ENCODE data around the gene TSACC. TPM values are rescaled to one million over a fixed set of nuclear protein-coding genes. Genes with fewer than 3 reads are reported as not detected.

The TSACC gene
- polyA plus RNA-seq, 3 donors = 0.67 TPM; not detected in 2

DNA sequence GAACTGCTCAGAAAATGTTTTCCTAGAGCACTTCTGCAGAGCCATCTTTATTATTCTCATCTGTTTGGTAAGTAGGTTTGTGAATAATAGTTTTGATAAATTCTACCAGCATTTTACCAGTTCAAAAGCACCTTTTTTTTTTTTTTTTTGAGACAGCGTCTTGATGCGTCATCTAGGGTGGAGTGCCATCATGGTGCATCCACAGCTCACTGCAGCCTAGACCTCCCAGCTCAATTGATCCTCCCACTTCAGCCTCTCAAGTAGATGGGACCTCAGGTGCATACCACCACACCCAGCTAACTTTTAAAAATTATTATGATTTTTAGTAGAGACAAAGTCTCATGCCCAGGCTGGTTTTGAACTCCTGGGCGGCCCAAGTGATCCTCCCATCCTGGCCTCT lies 20.9 kb downstream of the TSACC start:
- Histone ChIP-seq H3K4me3 (replicated peaks in 1 of 3; ENCODE audit: low read depth in 2 of 3, low read length in 3 of 3) (no peak overlapping the region), H3K4me2 (replicated peaks; ENCODE audit: extremely low read depth, low read length, poor library complexity, severe bottlenecking) (no peak overlapping the region), H2AFZ (ENCODE audit: insufficient read depth, low read depth, low read length, poor library complexity, severe bottlenecking) (no peak overlapping the region), H3K27ac (ENCODE audit: low read depth in 1 of 2, low read length in 2 of 2) (no peak overlapping the region), H3K9me3 (replicated peaks in 1 of 2; ENCODE audit: control insufficient read depth in 1 of 2, insufficient read depth in 1 of 2, low read length in 2 of 2) (no peaks in the 10 kb centered on the region), H3K79me2 (ENCODE audit: insufficient read depth, low read length) (no peaks in the 10 kb centered on the region), H3K9ac (ENCODE audit: insufficient read depth, low read length, poor library complexity, severe bottlenecking) (no peak overlapping the region), H4K20me1 (ENCODE audit: insufficient read depth, low read length) (no peaks in the 10 kb centered on the region), H3K27me3 (ENCODE audit: control insufficient read depth in 2 of 2, insufficient read depth in 2 of 2, low read length in 2 of 2) (peaks cover 12 to 44% of the 10 kb centered on the region in 2 donors), H3K4me1 (ENCODE audit: control insufficient read depth in 1 of 2, insufficient read depth in 2 of 2, low read length in 2 of 2) (peaks cover 0 to 4% of the 10 kb centered on the region in 2 donors), H3K36me3 (replicated peaks in 1 of 2; ENCODE audit: control insufficient read depth in 1 of 2, insufficient read depth in 2 of 2, low read length in 2 of 2) (no peaks in the 10 kb centered on the region)
- TF ChIP-seq, protein P1, sequence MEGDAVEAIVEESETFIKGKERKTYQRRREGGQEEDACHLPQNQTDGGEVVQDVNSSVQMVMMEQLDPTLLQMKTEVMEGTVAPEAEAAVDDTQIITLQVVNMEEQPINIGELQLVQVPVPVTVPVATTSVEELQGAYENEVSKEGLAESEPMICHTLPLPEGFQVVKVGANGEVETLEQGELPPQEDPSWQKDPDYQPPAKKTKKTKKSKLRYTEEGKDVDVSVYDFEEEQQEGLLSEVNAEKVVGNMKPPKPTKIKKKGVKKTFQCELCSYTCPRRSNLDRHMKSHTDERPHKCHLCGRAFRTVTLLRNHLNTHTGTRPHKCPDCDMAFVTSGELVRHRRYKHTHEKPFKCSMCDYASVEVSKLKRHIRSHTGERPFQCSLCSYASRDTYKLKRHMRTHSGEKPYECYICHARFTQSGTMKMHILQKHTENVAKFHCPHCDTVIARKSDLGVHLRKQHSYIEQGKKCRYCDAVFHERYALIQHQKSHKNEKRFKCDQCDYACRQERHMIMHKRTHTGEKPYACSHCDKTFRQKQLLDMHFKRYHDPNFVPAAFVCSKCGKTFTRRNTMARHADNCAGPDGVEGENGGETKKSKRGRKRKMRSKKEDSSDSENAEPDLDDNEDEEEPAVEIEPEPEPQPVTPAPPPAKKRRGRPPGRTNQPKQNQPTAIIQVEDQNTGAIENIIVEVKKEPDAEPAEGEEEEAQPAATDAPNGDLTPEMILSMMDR (IDR thresholded peaks at IDR 0.05) = no peak
- H3K4me3 Mint-ChIP-seq = peak overlapping the region in 1 of 2 donors; percentile 26
- intact Hi-C loops (cut with micrococcal nuclease) = no loop called here
- H3K36me3 Mint-ChIP-seq = no peaks in the 10 kb centered on the region
- WGBS (ENCODE audit: insufficient coverage) = 83% methylated on average over 1 of the region's 3 CpGs
- peaks cover 37 to 70% (median 55%) of the 10 kb centered on the region in 3 donors for H3K27me3 Mint-ChIP-seq (ENCODE audit: low read depth in 3 of 3)
- H3K4me1 Mint-ChIP-seq = peaks cover 5% of the 10 kb centered on the region
- peak overlapping the region in 1 of 7 donors; percentile 3 for H3K27ac Mint-ChIP-seq
- DNase-seq = no peak
- H3K9me3 Mint-ChIP-seq = peaks cover 0 to 4% (median 2%) of the 10 kb centered on the region in 7 donors

DNA sequence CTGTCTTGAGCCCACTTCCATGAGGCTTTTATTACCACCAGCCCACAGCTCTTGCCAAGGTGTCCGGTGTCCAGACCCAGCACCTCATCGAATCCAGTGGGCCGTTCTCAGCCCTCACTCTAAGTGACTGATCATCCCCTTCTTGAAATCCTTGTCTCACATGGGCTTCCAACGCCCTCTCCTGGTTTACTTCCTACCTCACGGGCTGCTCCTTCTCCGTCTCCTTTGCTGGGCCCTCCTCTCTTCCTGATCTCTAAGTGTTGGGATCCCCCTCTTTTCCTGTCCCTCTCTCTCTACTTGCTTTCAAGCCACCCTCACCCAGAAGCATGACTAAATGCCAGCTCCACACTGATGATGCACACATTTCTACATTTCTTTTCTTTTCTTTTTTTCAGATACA lies 21.6 kb downstream of the TSACC start:
- Mint-ChIP-seq H3K4me1 (peaks cover 5% of the 10 kb centered on the region), H3K4me3 (peak overlapping the region in 1 of 2 donors; percentile 2), H3K9me3 (peaks cover 0 to 7% (median 2%) of the 10 kb centered on the region in 7 donors), H3K36me3 (no peaks in the 10 kb centered on the region), H3K27ac (no peak overlapping the region), H3K27me3 (ENCODE audit: low read depth in 3 of 3) (peaks cover 37 to 73% (median 60%) of the 10 kb centered on the region in 3 donors)
- Histone ChIP-seq H3K4me2 (replicated peaks; ENCODE audit: extremely low read depth, low read length, poor library complexity, severe bottlenecking) (no peak overlapping the region), H3K4me3 (replicated peaks in 1 of 3; ENCODE audit: low read depth in 2 of 3, low read length in 3 of 3) (no peak overlapping the region), H3K36me3 (replicated peaks in 1 of 2; ENCODE audit: control insufficient read depth in 1 of 2, insufficient read depth in 2 of 2, low read length in 2 of 2) (no peaks in the 10 kb centered on the region), H3K4me1 (ENCODE audit: control insufficient read depth in 1 of 2, insufficient read depth in 2 of 2, low read length in 2 of 2) (peaks cover 0 to 4% of the 10 kb centered on the region in 2 donors), H3K9me3 (replicated peaks in 1 of 2; ENCODE audit: control insufficient read depth in 1 of 2, insufficient read depth in 1 of 2, low read length in 2 of 2) (no peaks in the 10 kb centered on the region), H3K27me3 (ENCODE audit: control insufficient read depth in 2 of 2, insufficient read depth in 2 of 2, low read length in 2 of 2) (peaks cover 9 to 46% of the 10 kb centered on the region in 2 donors), H3K79me2 (ENCODE audit: insufficient read depth, low read length) (no peaks in the 10 kb centered on the region), H2AFZ (ENCODE audit: insufficient read depth, low read depth, low read length, poor library complexity, severe bottlenecking) (no peak overlapping the region), H3K9ac (ENCODE audit: insufficient read depth, low read length, poor library complexity, severe bottlenecking) (no peak overlapping the region), H3K27ac (ENCODE audit: low read depth in 1 of 2, low read length in 2 of 2) (no peak overlapping the region), H4K20me1 (ENCODE audit: insufficient read depth, low read length) (no peaks in the 10 kb centered on the region)
- WGBS (ENCODE audit: insufficient coverage) = 37% methylated on average over 6 of the region's 6 CpGs
- DNase-seq = no peak
- intact Hi-C loops (cut with micrococcal nuclease) = no loop called here
- TF ChIP-seq, protein P1 (IDR thresholded peaks at IDR 0.05) = no peak

All from CD14-positive monocyte (primary cell).